HG03571 (cell line): ENCODE measurements around the gene RNF149.
A peak's percentile ranks its signal among the peaks of the same experiment; 100 is the strongest.
"Not testable (repeated sequence)": the region's sequence is repeated elsewhere in the genome, so short reads cannot be mapped to it uniquely, and the experiment has no call there.

Source experiments
- ATAC-seq: cut with Tn5 transposase; IDR thresholded peaks from one replicate; pipeline ENCODE4 v1.9.1; 2021; ENCODE audit not compliant: unreplicated experiment

RNF149 gene

DNA sequence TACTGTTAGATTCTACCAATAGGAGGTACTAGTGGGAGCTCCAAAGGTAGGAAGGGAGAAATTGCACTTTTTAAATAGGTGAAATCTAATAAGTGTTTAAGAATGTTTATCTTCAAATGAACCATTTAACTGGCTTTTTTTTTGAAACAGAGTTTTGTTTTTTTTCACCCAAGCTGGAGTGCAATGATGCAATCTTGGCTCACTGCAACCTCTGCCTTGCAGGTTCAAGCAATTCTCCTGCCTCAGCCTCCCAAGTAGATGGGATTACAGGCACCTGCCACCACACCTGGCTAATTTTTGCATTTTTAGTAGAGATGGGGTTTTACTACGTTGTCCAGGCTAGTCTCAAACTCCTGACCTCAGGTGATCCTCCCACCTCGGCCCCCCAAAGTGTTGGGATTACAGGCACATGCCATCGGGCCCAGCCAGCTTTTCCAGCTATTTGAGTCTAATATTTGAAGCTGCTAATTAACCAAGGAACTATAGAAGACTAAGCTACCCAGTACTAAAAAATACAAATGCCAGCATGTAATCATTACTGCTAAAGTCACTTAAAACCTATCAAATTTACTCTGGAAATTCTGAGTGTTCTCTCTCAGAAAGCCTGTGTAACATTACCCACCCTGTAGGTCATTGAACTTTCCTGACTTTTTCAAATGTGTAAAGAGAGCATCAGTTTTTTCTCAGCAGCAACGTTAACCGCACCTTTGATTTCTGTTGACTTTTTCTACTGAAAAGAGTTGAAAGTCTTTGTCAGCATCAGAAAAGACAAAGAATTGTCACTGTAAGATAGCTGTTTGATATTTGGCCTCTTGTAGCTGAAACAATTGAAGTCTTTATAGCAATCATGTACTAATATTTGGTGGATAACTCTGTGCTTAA, 24.6 kb upstream of the RNF149 start:
- ATAC-seq = no peak

DNA sequence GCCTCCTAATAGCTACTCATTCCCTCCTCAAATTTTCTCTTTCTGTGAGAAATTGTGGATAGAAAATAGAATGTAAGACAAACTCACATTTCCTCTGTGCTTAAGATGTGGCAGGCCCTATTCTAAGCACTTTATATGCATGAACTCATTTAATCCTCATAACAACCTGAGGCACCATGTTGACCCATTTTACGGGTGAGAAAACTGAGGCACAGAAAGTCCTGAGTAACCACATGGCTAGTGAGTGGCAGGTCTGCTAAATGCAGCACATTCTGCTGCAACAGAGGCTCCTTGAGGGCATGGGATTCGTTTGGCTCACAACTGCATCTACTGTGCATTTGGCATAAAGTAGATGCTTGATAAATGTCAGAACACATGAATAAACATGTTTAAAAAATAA, 22.7 kb upstream of the RNF149 start:
- no peak for ATAC-seq

DNA sequence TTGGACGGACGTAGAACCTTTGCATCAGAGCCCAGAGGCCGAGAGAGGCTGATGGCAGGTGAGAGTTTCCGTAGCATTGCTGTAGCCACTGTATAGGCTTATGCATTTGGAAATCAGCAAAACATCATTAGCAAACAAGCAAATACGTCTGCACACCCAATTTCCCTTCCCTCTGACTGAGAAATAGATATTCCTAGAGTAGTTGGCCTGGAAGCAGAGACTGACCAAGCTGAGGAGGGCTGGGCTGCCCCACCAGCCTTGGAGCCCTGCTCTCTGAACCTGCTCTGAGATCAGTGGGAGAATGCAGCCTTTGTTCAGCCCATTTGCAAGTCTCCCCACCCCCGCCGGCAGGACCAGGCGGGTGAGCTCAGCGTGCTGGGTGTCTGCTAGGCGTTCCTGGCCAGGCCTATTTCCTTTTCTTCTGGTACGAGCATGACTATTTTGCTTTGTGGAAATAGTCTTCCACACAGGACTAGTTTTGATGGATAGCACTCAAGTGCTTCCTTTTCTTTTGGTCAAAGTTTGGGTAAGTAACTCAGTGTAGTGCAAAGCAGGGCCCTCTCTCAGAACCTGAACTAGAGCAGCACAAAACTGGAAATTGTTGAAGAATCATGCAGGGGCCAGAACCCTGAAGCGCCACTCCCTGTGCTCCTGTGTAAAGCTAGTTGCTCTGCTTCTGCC, 21.9 kb upstream of the RNF149 start:
- no peak for ATAC-seq

DNA sequence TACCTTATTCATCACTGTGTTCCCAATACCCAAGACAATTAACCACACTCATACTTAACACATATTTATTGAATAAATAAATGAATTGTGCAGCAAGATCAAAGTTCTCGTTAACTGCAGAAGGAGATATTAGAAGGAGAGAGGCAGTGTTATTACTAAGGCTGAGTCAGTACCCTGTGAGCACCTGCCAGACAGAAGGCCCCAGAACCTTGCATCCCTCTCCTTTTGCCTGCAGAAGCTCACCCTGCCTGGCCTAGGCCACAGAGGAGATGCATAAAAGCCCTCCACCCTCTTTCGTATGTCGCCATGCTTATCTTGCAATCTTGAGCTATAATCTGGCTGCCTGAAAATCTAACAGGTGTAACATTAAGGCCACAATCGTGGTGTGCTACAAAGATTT, 20.5 kb upstream of the RNF149 start:
- no peak for ATAC-seq

DNA sequence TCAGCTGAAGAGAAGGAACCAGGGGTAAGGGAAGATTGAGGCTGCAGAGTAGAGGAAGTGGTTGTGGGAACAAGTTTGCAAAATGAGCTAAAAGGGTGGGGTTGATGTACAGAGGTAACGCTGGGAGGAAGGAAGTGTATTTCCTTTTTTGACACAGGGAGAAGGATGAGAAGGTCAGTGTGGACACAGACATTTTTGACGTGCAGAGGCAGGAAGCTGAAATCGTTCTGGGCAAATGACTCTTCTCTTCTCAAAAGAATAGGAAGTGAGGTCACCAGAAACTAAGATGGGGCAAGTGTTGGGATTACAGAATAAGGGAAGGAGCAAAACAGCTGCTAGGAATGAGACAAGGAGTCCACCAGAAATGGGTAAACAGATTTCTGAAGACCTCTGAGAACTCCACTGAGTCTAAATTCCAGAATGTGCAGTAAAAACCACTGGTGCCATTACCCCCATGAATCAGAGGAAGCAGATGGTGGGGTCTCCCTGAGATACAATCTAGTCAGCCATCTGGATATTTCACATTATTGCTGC, 20.0 kb upstream of the RNF149 start:
- ATAC-seq = no peak

DNA sequence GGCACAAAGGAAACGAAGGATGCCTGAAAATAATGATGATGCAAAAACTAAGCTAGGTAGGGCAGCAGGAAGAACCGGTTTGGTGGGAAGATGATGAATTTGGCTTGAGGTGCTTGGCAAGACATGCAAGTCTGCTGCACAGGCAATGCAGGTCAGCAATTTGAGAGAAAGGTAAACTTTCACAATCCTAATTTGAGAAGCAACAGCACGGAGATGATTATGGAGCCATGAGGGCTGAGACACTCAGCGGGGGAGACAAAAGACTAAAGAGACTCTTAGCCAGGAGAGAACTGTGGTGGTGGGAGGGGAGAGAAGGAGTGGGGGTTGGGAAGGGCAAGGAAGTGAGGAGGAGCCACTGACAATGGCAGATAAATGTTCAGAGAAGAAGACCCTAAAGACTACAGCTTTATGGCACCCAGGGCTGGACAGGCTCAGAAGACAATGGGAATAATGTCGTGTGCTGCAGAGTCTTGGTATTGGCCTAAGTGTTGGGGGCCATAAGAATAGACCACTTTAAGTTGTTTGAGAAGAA, 19.4 kb upstream of the RNF149 start:
- ATAC-seq = no peak

DNA sequence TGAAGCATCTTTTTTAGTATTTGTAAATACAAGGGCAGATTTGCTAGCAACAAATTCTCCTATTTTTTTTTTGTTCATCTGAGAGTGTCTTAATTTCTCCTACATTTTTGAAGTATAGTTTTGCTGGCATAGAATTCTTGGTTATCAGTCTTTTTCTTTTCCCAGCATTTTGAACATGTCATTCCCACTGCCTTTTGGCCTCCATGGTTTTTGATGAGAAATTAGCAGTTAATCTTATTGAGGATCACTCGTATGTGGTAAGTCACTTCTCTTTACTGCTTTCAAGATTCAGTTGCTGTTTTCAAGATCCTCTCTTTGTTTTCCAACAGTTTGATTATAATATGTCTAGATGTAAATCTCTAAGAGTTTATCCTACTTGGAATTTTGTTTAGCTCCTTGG, 16.9 kb upstream of the RNF149 start:
- ATAC-seq = no peak

DNA sequence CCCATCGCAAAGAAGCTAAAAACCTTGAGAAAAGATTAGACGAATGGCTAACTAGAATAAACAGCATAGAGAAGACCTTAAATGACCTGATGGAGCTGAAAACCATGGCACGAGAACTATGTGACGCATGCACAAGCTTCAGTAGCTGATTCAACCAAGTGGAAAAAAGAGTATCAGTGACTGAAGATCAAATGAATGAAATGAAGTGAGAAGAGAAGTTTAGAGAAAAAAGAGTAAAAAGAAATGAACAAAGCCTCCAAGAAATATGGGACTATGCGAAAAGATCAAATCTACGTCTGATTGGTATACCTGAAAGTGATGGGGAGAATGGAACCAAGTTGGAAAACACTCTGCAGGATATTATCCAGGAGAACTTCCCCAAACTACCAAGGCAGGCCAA, 8.1 kb upstream of the RNF149 start:
- ATAC-seq = not testable (repeated sequence)

DNA sequence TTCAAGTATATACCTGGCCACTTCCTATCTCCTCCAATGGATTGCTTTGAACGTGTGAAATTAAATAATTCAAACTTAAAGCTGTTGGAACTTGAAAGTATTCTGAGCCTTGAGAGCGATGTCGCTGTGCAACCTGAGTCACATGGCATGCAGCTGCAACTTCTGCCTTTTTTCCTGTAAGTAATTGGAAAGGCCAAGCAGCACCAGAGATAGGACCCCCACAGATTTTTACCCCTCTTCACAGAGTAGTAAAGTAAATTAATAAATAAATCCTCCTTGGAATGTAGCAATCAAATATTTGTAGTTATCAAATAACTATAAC, 3.2 kb upstream of the RNF149 start:
- no peak for ATAC-seq

DNA sequence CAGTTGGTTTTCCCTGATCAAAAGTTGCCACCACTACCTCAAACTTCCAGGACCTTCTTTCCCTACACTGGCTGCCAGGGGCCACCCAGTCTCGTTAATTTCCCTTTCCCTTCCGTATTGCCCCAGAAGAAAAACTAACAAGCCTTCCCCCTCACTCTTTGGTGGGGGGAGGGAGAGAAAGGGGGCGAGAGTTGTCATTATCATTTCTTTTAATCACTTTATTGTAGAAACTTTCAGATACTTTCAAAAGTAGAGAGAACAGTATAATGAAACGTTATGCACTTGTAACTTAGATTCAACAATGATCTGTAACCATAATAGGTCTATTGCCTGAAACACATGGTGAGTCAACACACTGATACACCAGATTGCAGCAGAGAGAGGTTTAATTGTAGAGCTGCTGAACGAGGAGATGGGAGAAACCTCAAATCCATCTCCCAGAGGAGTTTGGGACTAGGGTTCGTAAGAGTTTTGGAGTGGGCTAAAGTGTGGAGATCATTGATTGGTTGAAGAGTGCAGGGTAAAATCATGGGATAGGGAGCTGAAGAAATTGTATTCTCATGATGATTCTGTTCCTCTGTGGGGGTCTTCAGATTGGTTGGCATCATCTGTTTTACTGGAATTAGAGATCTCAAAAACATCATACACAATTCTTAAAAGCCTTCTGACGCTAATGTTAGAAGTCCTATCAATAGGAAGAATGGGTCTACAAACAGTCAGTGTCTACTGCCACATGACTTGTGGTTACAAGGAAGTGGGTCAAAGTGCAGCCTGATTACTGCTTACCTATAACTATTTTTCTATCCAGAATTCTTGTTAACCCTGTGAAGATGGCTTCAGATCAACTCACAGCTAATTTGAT, 2.6 kb upstream of the RNF149 start:
- ATAC-seq = no peak

DNA sequence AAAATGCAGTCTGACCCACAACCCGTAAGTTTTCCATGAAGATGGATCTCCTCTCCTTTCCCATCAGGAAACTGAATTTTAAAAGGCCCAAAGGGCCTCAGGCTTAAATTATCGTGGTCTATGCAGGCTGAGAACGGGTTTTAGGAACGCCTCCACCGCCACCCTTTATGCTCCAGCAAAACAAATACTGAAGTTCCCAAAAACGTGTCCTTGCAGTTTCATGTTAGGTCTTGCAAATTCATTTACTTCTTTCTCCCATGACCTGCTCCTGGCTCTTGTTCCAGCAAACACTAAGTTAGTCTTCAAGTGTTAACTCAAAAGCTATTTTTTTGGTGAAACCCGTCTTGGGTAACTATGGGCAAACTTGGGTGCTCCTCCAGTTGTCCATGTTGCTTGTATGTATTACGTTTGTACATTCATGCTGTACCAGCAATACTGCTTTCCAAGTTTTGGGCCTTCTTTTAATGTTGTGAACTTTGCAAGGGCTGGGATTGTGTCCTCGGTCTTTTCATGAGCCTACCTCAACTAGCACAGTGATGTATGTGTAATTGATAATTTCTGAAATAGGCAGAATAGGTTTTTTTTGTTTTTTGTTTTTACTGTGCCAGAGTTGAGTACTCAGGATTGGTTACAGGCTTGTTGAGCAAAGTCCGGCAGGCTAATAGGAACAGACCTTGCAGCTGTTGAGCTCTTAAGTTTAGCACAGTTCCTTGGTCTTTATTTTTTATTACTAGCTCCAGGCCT, 1.8 kb upstream of the RNF149 start:
- no peak for ATAC-seq

DNA sequence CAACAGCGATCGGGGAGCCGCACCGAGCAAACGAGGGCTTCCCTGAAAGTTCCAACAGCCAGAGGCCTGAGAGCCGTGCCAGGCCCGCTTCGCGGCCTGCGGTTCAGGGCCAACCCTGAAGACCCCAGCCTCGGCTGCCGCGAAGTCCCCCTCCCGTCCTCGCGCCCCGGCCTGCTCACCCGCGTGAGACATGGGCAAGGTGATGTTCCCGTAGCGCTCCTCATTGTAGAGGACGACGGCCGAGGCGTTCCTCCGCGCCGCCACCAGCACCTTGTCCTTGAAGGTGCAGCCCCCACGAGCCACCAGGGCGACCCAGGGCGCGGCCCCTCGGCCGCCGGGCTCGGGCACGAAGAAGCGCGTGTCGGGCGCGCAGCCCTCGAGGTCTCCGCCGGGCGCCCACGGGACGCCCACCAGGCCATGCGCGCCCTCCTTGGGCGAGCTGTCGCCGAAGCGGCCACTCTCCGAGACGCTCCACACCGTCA, 510 bp downstream of the RNF149 start:
- peak; percentile 16 for ATAC-seq

DNA sequence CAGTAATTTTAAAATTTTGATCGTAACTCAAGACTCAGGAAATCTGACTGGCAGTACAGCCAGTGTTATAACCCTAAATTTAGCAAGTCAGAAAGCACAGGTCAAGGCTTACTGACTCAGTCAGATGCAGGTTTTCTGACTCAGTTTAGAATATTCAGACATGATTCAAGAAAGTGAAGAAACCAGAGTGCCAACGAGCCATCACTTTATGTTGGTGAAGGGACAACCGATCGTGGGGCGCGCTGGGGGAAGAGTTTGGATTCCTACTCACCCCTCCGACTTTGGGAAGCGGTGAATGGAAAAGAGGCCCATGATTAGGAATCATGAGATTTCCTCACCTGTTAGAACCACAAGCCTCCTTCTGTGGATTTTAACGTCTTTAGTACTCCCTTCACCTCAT, 998 bp downstream of the RNF149 start:
- no peak for ATAC-seq

DNA sequence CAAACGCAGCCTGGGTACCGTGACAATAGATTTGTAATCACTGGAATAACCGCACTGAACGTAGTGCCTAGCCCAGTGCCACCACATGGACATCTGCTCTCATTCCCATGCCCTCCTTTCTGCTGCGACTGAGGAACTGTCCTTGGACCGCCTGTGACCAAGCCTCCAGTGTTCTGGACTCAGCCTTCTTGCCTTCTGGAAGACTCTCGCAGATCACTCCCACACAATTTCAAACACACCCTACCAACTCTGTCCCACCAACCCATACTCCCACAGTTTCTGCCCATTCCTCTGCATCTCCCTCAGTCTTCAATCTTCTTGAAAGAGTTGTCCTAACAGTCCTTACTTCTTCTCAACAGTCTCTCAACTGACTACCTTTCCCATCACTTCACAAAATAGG, 2.1 kb downstream of the RNF149 start:
- ATAC-seq = no peak

DNA sequence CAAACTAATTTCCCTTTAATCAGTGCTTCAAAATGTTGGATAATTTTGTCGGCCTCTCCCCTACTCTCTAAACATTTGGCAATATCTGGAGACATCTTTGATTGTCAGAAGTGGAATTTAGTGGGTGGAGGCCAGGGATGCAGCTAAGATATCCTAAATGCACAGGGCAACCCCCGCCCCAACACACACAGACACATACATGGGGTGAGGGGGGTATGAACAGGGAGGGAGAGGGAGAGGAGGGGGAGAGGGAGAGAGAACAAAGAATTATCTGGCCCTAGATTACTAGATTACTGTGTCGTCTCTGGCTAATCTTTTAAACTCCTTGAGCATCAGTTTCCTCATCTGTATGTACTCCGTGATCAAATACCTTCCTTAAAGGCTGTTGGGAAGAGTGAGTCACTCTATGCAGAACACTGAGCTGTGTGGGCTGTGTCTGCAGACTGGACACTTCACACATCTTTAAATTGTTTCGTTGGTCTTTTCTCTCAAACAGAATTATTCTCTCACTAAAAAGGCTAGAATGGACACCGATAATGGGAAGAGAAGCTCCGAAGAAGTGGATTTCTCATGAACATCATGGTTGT, 2.9 kb downstream of the RNF149 start:
- no peak for ATAC-seq

DNA sequence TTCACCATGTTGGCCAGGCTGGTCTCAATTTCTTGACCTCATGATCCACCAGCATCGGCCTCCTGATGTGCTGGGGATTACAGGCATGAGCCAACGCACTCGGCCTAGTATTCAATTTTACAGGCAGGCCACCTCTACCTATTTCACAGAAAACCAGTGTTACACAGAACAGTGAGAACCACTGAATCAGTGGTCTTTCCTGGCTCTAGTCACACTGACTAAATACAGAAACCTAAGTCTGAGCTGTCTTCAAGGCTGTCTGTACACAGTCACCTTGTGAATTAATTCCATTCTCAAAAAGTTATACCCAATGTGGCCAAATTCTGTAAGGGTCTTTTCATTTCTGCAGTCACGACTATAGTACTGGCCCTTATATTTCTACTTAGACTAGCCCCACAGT, 3.5 kb downstream of the RNF149 start:
- no peak for ATAC-seq

DNA sequence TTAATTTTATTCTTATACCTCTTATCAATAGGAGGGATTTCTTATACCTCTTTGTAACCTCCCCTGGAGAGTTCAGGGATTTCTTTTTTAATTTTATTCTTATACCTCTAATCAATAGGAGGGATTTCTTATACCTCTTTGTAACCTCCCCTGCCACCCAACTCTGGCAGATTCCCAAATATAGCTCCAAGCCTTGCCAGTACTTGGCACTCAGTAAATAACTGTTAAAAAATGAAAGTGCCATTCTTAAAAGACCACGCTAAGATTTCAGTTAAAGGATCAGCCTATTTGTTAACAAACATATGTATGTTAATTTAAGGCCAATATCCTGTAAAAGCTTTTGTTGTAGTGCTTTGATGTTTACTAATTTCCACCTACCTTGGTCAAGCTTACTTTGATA, 4.8 kb downstream of the RNF149 start:
- no peak for ATAC-seq

DNA sequence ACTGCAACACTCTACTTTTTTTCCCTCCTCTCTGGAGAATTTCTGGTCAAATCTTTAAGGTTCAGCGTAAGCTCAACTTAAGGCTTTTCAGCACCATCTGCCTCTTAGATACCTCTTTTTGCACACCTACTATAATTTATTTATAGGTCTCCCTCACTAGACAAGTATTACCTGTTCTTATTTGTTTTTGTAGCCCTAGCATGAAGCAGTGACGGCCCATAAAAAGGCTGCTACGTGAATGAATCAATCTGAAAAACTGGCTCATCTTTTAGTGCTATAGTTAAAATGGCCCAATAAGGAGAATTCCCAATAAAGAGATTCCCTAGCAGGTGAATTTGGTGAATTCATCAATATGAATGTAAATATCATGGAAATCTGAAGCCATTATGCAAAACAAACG, 6.5 kb downstream of the RNF149 start:
- no peak for ATAC-seq

DNA sequence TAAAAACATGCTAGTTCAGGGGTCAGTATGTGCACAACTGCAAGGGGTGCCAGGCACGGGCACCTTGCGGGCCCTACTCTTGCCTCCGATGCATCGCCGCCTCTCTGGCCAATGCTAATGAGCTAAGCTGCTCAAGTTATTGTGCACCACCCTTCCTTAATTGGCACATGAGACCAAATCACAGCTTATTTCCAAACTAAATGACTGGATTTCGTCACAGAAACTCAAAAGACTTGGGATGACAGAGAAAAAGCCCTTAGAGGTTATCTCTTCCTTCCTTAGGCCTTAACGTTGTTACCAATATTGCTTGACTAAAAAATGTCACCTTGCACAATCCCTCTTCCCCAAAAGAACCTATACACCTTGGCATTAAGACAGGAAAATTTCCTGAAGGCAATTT, 7.7 kb downstream of the RNF149 start:
- ATAC-seq = no peak

DNA sequence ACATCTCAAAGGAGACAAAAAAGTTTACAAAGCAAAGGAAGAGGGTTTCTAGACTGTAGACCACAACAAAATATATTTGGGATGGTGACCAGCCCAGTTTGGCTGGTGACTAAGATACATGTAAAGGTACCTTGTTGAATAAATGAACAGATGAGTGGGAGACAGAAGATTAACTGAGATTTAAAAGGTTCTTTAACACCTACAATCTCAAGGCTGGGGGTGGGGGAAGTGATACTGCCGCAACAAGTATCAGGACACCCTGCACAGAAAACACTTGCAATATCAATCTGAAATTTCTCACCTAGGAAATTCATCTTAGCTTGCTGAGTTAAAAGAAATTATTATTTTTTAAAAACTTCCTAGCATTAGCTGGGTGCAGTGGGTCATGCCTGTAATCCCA, 8.3 kb downstream of the RNF149 start:
- ATAC-seq = no peak
